MM.1S (cell line): ENCODE data around the gene ADIPOR2.

Experiments used
- DNase-seq: peaks from one replicate; pipeline ENCODE4 v3.0.0-alpha.2; 2015
- H2AFZ ChIP-seq: fragments of 300-600 bp; sonication (generic); 2 replicates; pipeline ENCODE4 v1.6.0; 2016; ENCODE audit warnings: antibody characterized with exemption, low read length
- H3F3A ChIP-seq: fragments of 300-600 bp; sonication (generic); 2 replicates; pipeline ENCODE4 v1.6.1; 2016; ENCODE audit warnings: mild to moderate bottlenecking, antibody characterized with exemption, low read length, moderate library complexity, mixed read lengths; ENCODE audit not compliant: insufficient read depth
- H3K27ac ChIP-seq: fragments of 300-600 bp; sonication (generic); 2 replicates; pipeline ENCODE4 v1.5.1; 2016; ENCODE audit warnings: mild to moderate bottlenecking, low read length
- H3K27me3 ChIP-seq: fragments of 300-600 bp; sonication (generic); replicated peaks from 2 replicates; pipeline ENCODE4 v1.6.0; 2016; ENCODE audit warnings: low read length; ENCODE audit not compliant: insufficient read depth
- H3K36me3 ChIP-seq: fragments of 300-600 bp; sonication (generic); replicated peaks from 2 replicates; pipeline ENCODE4 v1.6.1; 2016; ENCODE audit warnings: mild to moderate bottlenecking, low read length, mixed read lengths; ENCODE audit not compliant: insufficient read depth
- H3K4me1 ChIP-seq: fragments of 300-600 bp; sonication (generic); 2 replicates; pipeline ENCODE4 v1.6.1; 2016; ENCODE audit warnings: low read length, mixed read lengths
- H3K4me2 ChIP-seq: fragments of 300-600 bp; sonication (generic); 2 replicates; pipeline ENCODE4 v1.6.0; 2016; ENCODE audit warnings: low read depth, low read length
- H3K4me3 ChIP-seq: fragments of 300-600 bp; sonication (generic); 2 replicates; pipeline ENCODE4 v1.5.1; 2016; ENCODE audit warnings: low read length, mixed read lengths
- H3K79me2 ChIP-seq: fragments of 300-600 bp; sonication (generic); 2 replicates; pipeline ENCODE4 v1.6.1; 2016; ENCODE audit warnings: mixed run types, low read length, mixed read lengths
- H3K9ac ChIP-seq: fragments of 300-600 bp; sonication (generic); 2 replicates; pipeline ENCODE4 v1.6.1; 2016; ENCODE audit warnings: low read length, mixed read lengths
- H3K9me2 ChIP-seq: fragments of 300-600 bp; sonication (generic); replicated peaks from 2 replicates; pipeline ENCODE4 v1.6.1; 2016; ENCODE audit warnings: mild to moderate bottlenecking, low read length, mixed read lengths; ENCODE audit not compliant: insufficient read depth
- H3K9me3 ChIP-seq: fragments of 300-600 bp; sonication (generic); replicated peaks from 2 replicates; pipeline ENCODE4 v1.6.1; 2016; ENCODE audit warnings: mild to moderate bottlenecking, low read length, mixed read lengths; ENCODE audit not compliant: insufficient read depth
- H4K20me1 ChIP-seq: fragments of 300-600 bp; sonication (generic); 2 replicates; pipeline ENCODE4 v1.6.1; 2016; ENCODE audit warnings: mild to moderate bottlenecking, low read length, moderate library complexity, mixed read lengths; ENCODE audit not compliant: insufficient read depth
- CTCF ChIP-seq: fragments of 300-600 bp; sonication (generic); IDR thresholded peaks from 2 replicates; pipeline ENCODE4 v1.5.1; 2016; ENCODE audit warnings: antibody characterized with exemption, low read length, mixed read lengths
- EZH2 ChIP-seq: fragments of 300-600 bp; sonication (generic); optimal IDR thresholded peaks from 2 replicates; pipeline ENCODE3; 2017; ENCODE audit warnings: low read depth, mild to moderate bottlenecking, antibody characterized with exemption, low read length, mixed read lengths
- EZH2phosphoT487 ChIP-seq: fragments of 300-600 bp; sonication (generic); IDR thresholded peaks from 2 replicates; pipeline ENCODE4 v1.6.1; 2018; ENCODE audit warnings: antibody characterized with exemption, low read length

Gene ADIPOR2

GRCh38 chr12:1820191-1820895 lies 129.5 kb downstream of the ADIPOR2 start, which contains the start of gene LRTM2:
LRTM2 (plus strand) TSS chr12:1820565; CDS start chr12:1828149, 7,584 bp downstream.
- Histone ChIP-seq H3K27ac (no peak within 1 kb of the TSS), H3K36me3 (no peaks in the 10 kb centered on the region), H3K27me3 (peaks cover 85% of the 10 kb centered on the region), H3K9me3 (no peaks in the 10 kb centered on the region), H3K9me2 (no peaks in the 10 kb centered on the region), H3K9ac (no peak within 1 kb of the TSS), H3F3A (no peaks in the 10 kb centered on the region), H3K79me2 (no peaks in the 10 kb centered on the region), H3K4me3 (no peak within 1 kb of the TSS), H4K20me1 (no peaks in the 10 kb centered on the region), H3K4me2 (no peak within 1 kb of the TSS), H2AFZ (no peak within 1 kb of the TSS), H3K4me1 (no peaks in the 10 kb centered on the region)
- no peak for DNase-seq
- TF ChIP-seq EZH2phosphoT487 (no peak), CTCF (no peak), EZH2 (no peak)

GRCh38 chr12:1820896-1821291 lies 130.0 kb downstream of the ADIPOR2 start:
- H3K36me3 ChIP-seq: no peaks in the 10 kb centered on the region
- no peaks in the 10 kb centered on the region for H3F3A ChIP-seq
- H3K9me2 ChIP-seq: no peaks in the 10 kb centered on the region
- peaks cover 85% of the 10 kb centered on the region for H3K27me3 ChIP-seq
- no peaks in the 10 kb centered on the region for H4K20me1 ChIP-seq
- DNase-seq: no peak
- H3K79me2 ChIP-seq: no peaks in the 10 kb centered on the region
- no peak for TF ChIP-seq CTCF
- TF ChIP-seq EZH2: no peak
- no peak for TF ChIP-seq EZH2phosphoT487
- no peak overlapping the region for H3K4me2 ChIP-seq
- no peak overlapping the region for H3K27ac ChIP-seq
- no peak overlapping the region for H3K9ac ChIP-seq
- no peak overlapping the region for H3K4me3 ChIP-seq
- no peaks in the 10 kb centered on the region for H3K4me1 ChIP-seq
- H2AFZ ChIP-seq: no peak overlapping the region
- no peaks in the 10 kb centered on the region for H3K9me3 ChIP-seq

GRCh38 chr12:1821805-1822204 lies 130.9 kb downstream of the ADIPOR2 start:
- TF ChIP-seq CTCF (no peak), EZH2phosphoT487 (no peak), EZH2 (no peak)
- Histone ChIP-seq H3K9me3 (no peaks in the 10 kb centered on the region), H3K4me3 (no peak overlapping the region), H3F3A (no peaks in the 10 kb centered on the region), H2AFZ (no peak overlapping the region), H3K9me2 (no peaks in the 10 kb centered on the region), H3K9ac (no peak overlapping the region), H3K79me2 (no peaks in the 10 kb centered on the region), H4K20me1 (no peaks in the 10 kb centered on the region), H3K27me3 (peaks cover 83% of the 10 kb centered on the region), H3K4me1 (no peaks in the 10 kb centered on the region), H3K4me2 (no peak overlapping the region), H3K27ac (no peak overlapping the region), H3K36me3 (no peaks in the 10 kb centered on the region)
- no peak for DNase-seq
